ENCODE results near the gene KIF16B. TPM values are rescaled to one million over a fixed set of nuclear protein-coding genes. Genes with fewer than 3 reads are reported as not detected.
A peak's percentile ranks its signal among the peaks of the same experiment; 100 is the strongest.

KIF16B gene, protein sequence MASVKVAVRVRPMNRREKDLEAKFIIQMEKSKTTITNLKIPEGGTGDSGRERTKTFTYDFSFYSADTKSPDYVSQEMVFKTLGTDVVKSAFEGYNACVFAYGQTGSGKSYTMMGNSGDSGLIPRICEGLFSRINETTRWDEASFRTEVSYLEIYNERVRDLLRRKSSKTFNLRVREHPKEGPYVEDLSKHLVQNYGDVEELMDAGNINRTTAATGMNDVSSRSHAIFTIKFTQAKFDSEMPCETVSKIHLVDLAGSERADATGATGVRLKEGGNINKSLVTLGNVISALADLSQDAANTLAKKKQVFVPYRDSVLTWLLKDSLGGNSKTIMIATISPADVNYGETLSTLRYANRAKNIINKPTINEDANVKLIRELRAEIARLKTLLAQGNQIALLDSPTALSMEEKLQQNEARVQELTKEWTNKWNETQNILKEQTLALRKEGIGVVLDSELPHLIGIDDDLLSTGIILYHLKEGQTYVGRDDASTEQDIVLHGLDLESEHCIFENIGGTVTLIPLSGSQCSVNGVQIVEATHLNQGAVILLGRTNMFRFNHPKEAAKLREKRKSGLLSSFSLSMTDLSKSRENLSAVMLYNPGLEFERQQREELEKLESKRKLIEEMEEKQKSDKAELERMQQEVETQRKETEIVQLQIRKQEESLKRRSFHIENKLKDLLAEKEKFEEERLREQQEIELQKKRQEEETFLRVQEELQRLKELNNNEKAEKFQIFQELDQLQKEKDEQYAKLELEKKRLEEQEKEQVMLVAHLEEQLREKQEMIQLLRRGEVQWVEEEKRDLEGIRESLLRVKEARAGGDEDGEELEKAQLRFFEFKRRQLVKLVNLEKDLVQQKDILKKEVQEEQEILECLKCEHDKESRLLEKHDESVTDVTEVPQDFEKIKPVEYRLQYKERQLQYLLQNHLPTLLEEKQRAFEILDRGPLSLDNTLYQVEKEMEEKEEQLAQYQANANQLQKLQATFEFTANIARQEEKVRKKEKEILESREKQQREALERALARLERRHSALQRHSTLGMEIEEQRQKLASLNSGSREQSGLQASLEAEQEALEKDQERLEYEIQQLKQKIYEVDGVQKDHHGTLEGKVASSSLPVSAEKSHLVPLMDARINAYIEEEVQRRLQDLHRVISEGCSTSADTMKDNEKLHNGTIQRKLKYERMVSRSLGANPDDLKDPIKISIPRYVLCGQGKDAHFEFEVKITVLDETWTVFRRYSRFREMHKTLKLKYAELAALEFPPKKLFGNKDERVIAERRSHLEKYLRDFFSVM (N-terminal part only)
- 10 to 100 TPM in 3 of 4 donors, 1 to 10 TPM in 1; 9.8 to 23.5 (median 19.5) TPM for polyA plus RNA-seq (ENCODE audit: insufficient read length in 4 of 4)

DNA sequence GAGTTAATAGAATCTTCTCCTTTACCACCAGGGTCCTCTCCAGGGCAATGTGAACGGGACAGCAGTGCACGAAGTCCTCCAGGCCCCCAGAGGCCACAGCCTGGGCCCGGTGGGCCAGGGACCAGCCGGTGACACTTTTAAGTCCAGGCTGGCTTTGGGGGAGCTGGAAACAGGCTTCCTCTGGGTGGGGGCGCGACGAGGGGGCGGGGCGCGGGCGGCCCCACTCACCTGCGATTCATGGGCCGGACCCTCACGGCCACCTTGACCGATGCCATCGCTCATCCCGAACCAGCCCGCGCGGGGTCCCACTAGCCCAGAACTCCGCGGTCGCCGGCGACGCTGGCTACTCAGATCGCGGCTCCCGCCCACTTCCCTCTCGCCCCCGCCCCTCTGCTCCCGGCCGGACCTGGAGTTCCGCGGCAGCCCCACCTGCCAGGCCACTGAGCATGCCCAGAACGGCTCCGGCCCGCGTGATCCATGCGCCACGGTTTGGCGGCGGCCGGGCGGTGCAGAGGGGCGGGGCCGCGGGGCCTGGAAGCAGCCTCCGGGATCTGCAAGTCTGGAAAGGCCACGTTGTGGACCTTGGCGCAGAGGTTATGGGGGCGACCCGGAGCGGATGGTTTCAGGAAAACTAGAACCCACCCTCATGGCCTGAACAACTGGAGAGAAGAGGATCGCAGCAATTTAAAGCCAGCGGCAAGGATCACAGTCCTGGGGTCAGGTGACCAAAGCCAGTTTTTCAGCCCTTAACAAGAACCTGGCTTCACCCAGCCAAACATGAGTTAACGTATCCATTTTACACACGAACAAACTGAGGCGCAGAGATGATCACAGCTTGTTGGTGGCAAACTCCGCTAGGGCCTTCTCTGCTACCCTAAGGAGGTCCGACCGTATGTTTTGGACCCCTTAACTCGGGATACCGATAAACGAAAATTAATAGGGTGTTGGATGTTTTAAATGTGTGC, at the start of gene KIF16B:
TSS of gene KIF16B (minus strand) at position 448 of the 965 bp plus-strand sequence. CDS start at position 275, 173 bp downstream.
- peak; percentile 68 to 85 (median 82) for DNase-seq (ENCODE audit: low read depth in 4 of 4, low spot score in 3 of 4)

GRCh38 chr20:16622501-16622900, 49.3 kb upstream of the KIF16B start:
- no peak for DNase-seq (ENCODE audit: low read depth in 4 of 4, low spot score in 3 of 4)

DNA sequence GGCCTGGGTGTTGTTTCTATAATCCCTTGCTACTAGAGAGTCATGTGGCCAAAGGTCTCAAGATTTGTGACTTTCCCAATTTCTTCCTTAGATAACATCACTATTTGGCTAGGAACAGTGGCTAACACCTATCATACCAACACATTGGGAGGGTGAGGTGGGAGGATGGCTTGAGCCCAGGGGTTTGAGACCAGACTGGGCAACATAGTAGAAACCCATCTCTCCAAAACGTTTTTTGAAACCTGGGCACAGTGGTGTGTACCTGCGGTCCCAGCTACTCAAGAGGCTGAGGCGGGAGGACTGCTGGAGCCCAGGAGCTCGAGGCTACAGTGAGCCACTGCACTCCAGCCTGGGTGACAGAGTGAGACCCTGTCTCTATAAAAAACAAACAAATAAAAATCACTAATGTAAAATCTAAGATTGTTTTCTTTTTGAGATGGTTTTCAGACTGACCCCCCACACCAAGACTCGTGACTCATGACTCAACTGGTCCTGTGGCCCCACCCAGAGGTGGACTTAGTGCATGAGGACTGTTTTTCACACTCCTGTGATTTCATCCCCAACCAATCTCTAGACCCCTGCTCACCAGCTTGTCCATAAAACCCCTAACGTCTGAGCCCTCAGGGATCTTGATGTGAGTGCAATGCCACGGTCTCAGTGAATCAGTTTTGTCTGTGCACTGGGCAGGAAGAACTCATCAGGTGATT, 48.3 kb upstream of the KIF16B start:
- no peak for DNase-seq (ENCODE audit: low read depth in 4 of 4, low spot score in 3 of 4)

DNA sequence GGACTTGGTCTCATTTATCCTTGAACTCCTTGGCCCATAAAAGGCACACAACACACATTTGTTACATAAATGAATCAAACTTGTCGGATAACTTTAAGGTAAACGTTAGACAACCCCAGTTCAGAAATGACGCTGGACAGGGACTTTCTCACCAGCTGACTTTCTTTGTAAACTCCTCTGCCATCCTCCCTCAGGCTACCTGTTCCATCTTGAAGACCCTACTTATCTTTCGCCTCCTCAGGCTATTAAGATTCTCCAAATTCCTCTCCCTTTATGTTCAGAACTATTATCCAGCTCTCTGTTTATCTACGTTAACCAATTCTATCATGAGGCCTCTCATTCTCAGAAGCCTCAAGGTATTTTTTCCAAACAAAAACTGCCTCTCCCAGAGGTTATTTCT, 47.7 kb upstream of the KIF16B start:
- DNase-seq (ENCODE audit: low read depth in 4 of 4, low spot score in 3 of 4): no peak

GRCh38 chr20:16619953-16620352, 46.7 kb upstream of the KIF16B start:
- DNase-seq (ENCODE audit: low read depth in 4 of 4, low spot score in 3 of 4): no peak

DNA sequence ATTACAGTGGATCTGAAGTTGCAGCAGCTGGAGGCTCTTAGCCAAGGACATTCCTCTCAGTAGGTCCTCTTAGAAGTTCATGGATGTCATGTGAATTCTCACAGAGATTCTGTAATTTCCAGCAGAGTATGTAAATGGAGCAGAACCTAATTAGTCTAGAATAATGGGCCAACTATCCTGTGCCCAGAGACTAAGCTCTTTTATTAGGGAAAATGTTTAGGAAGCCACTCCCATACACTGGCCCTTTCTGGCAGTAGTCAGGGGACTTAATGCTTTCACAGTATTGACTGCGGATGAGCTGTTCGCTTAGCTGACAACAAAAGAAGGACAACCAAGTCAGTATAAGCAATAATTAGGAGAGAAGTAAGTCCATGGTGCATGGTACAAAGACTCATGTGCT, 43.8 kb upstream of the KIF16B start:
- DNase-seq (ENCODE audit: low read depth in 4 of 4, low spot score in 3 of 4): no peak

GRCh38 chr20:16616317-16616716, 43.1 kb upstream of the KIF16B start:
- no peak for DNase-seq (ENCODE audit: low read depth in 4 of 4, low spot score in 3 of 4)

DNA sequence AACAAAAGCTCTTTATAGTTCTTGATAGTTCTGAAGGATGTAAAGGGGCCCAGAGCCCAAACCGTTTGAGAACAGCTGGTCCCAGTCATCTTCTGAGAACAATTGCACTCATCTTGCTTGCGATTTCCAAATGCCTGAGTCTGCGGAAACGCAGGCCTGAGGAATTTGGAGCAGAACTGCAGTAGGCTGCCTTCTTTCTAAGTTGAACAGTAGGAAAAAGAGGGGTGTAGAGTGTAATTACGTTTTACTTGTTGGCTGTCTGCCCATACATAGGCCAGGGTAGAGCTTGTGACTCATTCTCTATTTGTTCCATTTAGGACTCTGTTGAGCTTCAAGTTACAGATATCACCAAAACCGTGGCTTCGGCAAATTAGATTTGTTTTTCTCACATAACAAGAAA, 42.0 kb upstream of the KIF16B start:
- peak in 3 of 4 donors; percentile 35 to 52 (median 41) for DNase-seq (ENCODE audit: low read depth in 4 of 4, low spot score in 3 of 4)

DNA sequence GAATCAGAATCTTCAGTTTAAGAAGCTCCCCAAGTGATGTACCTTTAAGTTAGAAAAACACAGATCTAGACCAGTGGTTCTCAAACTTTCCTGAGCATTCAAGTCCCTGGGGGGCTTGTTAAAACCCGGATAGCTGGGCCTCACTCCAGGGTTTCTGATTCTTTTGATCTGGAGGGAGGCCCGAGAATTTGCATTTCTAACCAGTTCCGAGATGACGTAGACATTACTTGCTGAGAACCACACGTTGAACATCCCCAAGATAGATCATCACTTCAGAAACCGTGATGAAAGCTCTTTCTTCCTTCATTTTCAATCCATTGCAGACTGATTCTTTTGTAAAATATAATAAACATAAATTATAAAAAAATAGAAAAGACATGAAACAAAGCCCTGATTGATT, 40.7 kb upstream of the KIF16B start:
- DNase-seq (ENCODE audit: low read depth in 4 of 4, low spot score in 3 of 4): no peak

- DNase-seq (ENCODE audit: low read depth in 4 of 4, low spot score in 3 of 4): no peak
These were observed 39.5 kb upstream of the KIF16B start for GRCh38 chr20:16612706-16613105.

DNA sequence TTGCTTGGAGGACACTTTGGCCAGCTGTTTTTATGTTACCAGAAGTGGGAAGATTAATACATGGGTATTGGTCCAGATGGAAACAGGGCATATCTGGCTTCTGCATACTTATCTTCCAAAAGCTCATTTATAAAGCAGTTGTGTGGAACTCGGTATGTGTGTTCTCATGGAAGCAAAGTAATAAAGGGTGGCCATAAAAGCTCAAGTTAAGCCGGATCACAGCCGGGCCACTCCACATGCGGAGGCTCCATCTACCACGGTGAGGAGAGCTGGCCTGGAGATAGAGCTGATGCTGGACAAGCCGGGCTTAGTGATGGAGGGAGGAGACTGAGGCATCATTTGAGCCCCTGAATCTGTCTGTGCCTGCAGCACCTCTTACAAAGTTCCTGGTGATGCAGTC, 38.6 kb upstream of the KIF16B start:
- no peak for DNase-seq (ENCODE audit: low read depth in 4 of 4, low spot score in 3 of 4)

GRCh38 chr20:16609066-16609465, 35.8 kb upstream of the KIF16B start:
- no peak for DNase-seq (ENCODE audit: low read depth in 4 of 4, low spot score in 3 of 4)

DNA sequence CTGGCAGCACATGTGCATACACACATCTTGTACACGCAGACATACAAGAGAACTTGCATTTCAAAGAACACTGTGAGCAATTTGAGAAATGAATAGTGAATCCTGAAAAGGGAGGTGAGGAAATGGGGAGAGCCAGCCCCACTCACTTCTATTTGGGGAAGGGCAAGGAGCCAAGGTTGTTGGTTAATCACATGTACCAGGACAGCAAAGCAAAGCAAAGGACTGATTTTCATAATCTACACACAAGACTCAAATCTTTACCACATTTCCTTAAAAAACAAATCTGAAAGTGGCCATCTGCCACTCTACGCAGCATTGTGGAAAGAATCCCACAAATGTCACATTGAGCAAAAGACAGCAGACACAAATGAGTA, 35.0 kb upstream of the KIF16B start:
- DNase-seq (ENCODE audit: low read depth in 4 of 4, low spot score in 3 of 4): no peak

- DNase-seq (ENCODE audit: low read depth in 4 of 4, low spot score in 3 of 4): peak in 1 of 4 donors; percentile 8
These were observed 34.4 kb upstream of the KIF16B start for GRCh38 chr20:16607364-16608276.

DNA sequence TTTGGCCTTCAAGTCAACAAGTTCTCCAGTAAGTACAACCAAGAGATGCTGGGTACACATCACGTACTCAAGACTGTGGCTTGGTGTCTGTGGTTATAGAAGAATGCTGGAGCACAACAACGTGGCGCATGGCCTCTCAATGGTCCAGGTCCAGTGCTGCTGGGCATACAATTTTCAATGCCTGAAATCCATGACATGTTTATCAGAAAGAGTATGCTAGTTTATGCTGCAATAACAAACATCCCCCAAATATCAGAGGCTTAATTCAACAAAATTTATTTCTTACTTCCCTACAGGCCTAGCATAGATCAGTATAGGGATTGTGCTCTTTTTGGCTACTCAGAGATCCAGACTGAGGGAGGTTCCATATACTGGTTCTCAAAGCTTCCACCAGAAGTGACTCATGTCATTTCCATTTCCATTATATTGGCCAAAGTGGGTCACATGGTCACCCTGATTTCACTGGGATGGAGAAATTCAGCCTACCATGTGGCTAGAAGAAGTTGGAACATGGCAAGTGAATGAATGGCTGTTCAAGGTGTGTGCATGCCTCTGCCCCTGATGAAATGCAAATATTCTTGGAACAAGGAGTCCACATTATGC, 33.3 kb upstream of the KIF16B start:
- DNase-seq (ENCODE audit: low read depth in 4 of 4, low spot score in 3 of 4): no peak

GRCh38 chr20:16601047-16601446, 27.8 kb upstream of the KIF16B start:
- DNase-seq (ENCODE audit: low read depth in 4 of 4, low spot score in 3 of 4): no peak

GRCh38 chr20:16599257-16599656, 26.0 kb upstream of the KIF16B start:
- DNase-seq (ENCODE audit: low read depth in 4 of 4, low spot score in 3 of 4): no peak

- no peak for DNase-seq (ENCODE audit: low read depth in 4 of 4, low spot score in 3 of 4)
These were observed 23.7 kb upstream of the KIF16B start for GRCh38 chr20:16596991-16597390.

Measured in left renal pelvis (tissue), 4 donors.